Measurements from ENCODE around the gene LY6G5B.

LY6G5B gene

GRCh38 chr6:31663961-31664789 lies 5.6 kb upstream of the LY6G5B start:
- no peaks in the 10 kb centered on the region for H3K27me3 ChIP-seq (ENCODE audit: control insufficient read depth in 3 of 3, insufficient read depth in 3 of 3, low read depth in 1 of 3, low read length in 3 of 3)
- peak overlapping the region; percentile 92 to 95 for H3K4me3 ChIP-seq (ENCODE audit: low read length in 2 of 2)
- no peak overlapping the region for H3K18ac ChIP-seq (ENCODE audit: low read length)
- H3K9me3 ChIP-seq (replicated peaks in 1 of 2; ENCODE audit: control insufficient read depth in 2 of 2, insufficient read depth in 1 of 2, low read depth in 1 of 2, low read length in 2 of 2): no peaks in the 10 kb centered on the region
- peaks cover 7% of the 10 kb centered on the region for H3K79me1 ChIP-seq (ENCODE audit: low read depth, low read length)
- H3K4ac ChIP-seq (ENCODE audit: low read length): no peak overlapping the region
- H3K36me3 ChIP-seq (replicated peaks in 1 of 2; ENCODE audit: control insufficient read depth in 2 of 2, insufficient read depth in 2 of 2, low read length in 2 of 2): peaks cover 24 to 61% of the 10 kb centered on the region in 2 donors
- H3K23ac ChIP-seq (ENCODE audit: low read depth, low read length, poor library complexity): no peak overlapping the region
- H3K27ac ChIP-seq (replicated peaks; ENCODE audit: low read length): peak overlapping the region; percentile 93
- no peak overlapping the region for H2BK12ac ChIP-seq (ENCODE audit: low read length)
- H4K8ac ChIP-seq (ENCODE audit: low read depth, low read length): no peak overlapping the region
- H2BK5ac ChIP-seq (ENCODE audit: low read length): no peak overlapping the region
- no CpG with 5 or more reads among the region's 17 CpGs for WGBS, 2 donors (ENCODE audit: extremely low coverage in 2 of 2, insufficient read length in 2 of 2, insufficient replicate concordance in 1 of 2)
- peaks cover 21 to 22% of the 10 kb centered on the region in 2 donors for H3K4me1 ChIP-seq (ENCODE audit: control insufficient read depth in 2 of 2, insufficient read depth in 1 of 2, low read depth in 1 of 2, low read length in 2 of 2)
- no peak for DNase-seq (ENCODE audit: low spot score)
- peak overlapping the region; percentile 49 for H3K4me2 ChIP-seq (ENCODE audit: insufficient read depth, low read length, poor library complexity, severe bottlenecking)
- H2AFZ ChIP-seq (ENCODE audit: low read length): peak overlapping the region; percentile 84
- H3K9ac ChIP-seq (ENCODE audit: low read depth, low read length, poor library complexity): no peak overlapping the region
- peak overlapping the region; percentile 20 for H2AK5ac ChIP-seq (ENCODE audit: low read depth, low read length)
- no peak overlapping the region for H2BK15ac ChIP-seq (ENCODE audit: low read length)
- H2BK120ac ChIP-seq (ENCODE audit: low read depth, low read length): no peak overlapping the region
- H4K91ac ChIP-seq (ENCODE audit: low read depth, low read length, poor library complexity): no peak overlapping the region
- H3K14ac ChIP-seq (ENCODE audit: low read length): no peak overlapping the region

DNA sequence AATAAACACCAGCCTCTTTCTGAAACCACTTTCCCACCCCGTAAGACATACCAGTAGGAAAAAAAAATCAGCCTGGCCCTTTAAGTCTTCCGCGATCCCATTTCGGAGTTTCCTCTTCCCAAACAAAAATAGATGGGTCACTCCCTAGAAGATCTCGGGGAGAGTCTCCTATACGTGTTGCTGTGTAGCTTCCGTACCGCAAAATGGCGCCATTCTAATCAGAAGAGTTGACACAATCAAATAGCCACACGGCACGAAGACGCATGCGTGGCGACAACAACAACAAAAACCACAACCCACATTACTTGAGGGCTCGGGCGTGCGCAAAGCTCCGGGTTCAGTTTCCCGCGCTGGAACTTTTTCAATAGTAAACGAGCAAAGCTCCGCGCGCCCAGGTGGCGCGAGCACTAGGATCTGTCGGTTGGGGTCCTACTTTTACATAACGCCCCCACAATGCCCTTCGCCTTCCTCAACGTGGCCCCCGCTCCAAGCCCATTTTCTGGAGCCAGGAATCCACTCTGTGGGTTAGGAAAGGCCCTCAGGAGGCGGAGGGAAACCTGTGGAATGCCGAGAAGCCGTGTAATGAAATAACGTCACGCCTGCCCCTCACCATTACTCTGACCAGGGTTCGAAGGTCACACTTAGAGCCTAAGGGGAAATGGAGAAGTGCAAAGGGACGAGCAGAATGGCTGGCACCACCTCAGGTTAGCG lies 4.8 kb upstream of the LY6G5B start, which contains the start of gene GPANK1:
Gene GPANK1, minus strand, starts transcription at position 208 of the 711 bp plus-strand sequence. CDS start 519 bp downstream, outside the sequence.
- Histone ChIP-seq H3K27me3 (ENCODE audit: control insufficient read depth in 3 of 3, insufficient read depth in 3 of 3, low read depth in 1 of 3, low read length in 3 of 3) (no peaks in the 10 kb centered on the region), H3K9ac (ENCODE audit: low read depth, low read length, poor library complexity) (peak within 1 kb of the TSS; percentile 93), H3K23ac (ENCODE audit: low read depth, low read length, poor library complexity) (peak within 1 kb of the TSS; percentile 58), H4K8ac (ENCODE audit: low read depth, low read length) (no peak within 1 kb of the TSS), H2BK12ac (ENCODE audit: low read length) (no peak within 1 kb of the TSS), H2BK120ac (ENCODE audit: low read depth, low read length) (no peak within 1 kb of the TSS), H3K4me1 (ENCODE audit: control insufficient read depth in 2 of 2, insufficient read depth in 1 of 2, low read depth in 1 of 2, low read length in 2 of 2) (peaks cover 15 to 16% of the 10 kb centered on the region in 2 donors), H2AK5ac (ENCODE audit: low read depth, low read length) (peak within 1 kb of the TSS; percentile 85), H3K14ac (ENCODE audit: low read length) (no peak within 1 kb of the TSS), H3K4me3 (ENCODE audit: low read length in 2 of 2) (peak within 1 kb of the TSS; percentile 92 to 95), H2BK15ac (ENCODE audit: low read length) (no peak within 1 kb of the TSS), H2AFZ (ENCODE audit: low read length) (peak within 1 kb of the TSS; percentile 84), H3K27ac (replicated peaks; ENCODE audit: low read length) (peak within 1 kb of the TSS; percentile 93), H3K4ac (ENCODE audit: low read length) (no peak within 1 kb of the TSS), H3K79me1 (ENCODE audit: low read depth, low read length) (peaks cover 7% of the 10 kb centered on the region), H3K4me2 (ENCODE audit: insufficient read depth, low read length, poor library complexity, severe bottlenecking) (peak within 1 kb of the TSS; percentile 92), H4K91ac (ENCODE audit: low read depth, low read length, poor library complexity) (peak within 1 kb of the TSS; percentile 64), H3K36me3 (replicated peaks in 1 of 2; ENCODE audit: control insufficient read depth in 2 of 2, insufficient read depth in 2 of 2, low read length in 2 of 2) (peaks cover 30 to 66% of the 10 kb centered on the region in 2 donors), H3K9me3 (replicated peaks in 1 of 2; ENCODE audit: control insufficient read depth in 2 of 2, insufficient read depth in 1 of 2, low read depth in 1 of 2, low read length in 2 of 2) (no peaks in the 10 kb centered on the region), H2BK5ac (ENCODE audit: low read length) (peak within 1 kb of the TSS; percentile 45), H3K18ac (ENCODE audit: low read length) (peak within 1 kb of the TSS; percentile 92)
- WGBS, 2 donors (ENCODE audit: extremely low coverage in 2 of 2, insufficient read length in 2 of 2, insufficient replicate concordance in 1 of 2): no CpG with 5 or more reads among the region's 39 CpGs
- DNase-seq (ENCODE audit: low spot score): peak; percentile 79

DNA sequence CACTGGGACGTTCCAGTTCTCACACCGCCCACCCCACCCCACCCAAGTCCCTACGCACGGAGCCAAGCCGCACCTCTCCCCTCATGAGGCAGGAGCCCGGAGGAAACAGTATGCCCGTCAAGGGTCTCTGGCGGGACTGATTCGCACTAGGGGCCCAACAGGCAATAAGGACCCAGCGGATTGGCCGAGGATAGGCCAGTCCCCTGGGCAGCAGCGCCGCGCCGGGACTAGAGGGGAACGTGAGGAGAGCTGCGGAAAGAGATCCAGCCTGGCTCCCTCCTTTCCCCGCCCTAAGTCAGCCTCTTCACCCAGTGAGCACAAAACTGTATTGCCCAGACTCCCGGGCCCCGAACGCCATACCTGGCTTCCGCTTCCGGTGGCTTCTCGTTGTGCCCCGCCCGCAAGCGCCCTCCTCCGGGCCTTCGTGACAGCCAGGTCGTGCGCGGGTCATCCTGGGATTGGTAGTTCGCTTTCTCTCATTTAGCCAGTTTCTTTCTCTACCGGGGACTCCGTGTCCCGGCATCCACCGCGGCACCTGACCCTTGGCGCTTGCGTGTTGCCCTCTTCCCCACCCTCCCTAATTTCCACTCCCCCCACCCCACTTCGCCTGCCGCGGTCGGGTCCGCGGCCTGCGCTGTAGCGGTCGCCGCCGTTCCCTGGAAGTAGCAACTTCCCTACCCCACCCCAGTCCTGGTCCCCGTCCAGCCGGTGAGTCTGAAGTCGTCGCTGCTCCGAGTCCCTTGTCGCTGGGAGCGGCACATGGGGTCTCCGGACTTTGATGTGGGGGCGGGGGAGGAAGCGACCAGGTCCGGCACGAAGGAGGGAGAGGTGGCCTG lies 4.1 kb upstream of the LY6G5B start, which contains the start of gene CSNK2B:
Gene CSNK2B, plus strand, starts transcription at position 580 of the 836 bp plus-strand sequence. CDS start 752 bp downstream, outside the sequence.
- H3K23ac ChIP-seq (ENCODE audit: low read depth, low read length, poor library complexity): peak within 1 kb of the TSS; percentile 58
- no peaks in the 10 kb centered on the region for H3K9me3 ChIP-seq (replicated peaks in 1 of 2; ENCODE audit: control insufficient read depth in 2 of 2, insufficient read depth in 1 of 2, low read depth in 1 of 2, low read length in 2 of 2)
- peaks cover 7% of the 10 kb centered on the region for H3K79me1 ChIP-seq (ENCODE audit: low read depth, low read length)
- WGBS, 2 donors (ENCODE audit: extremely low coverage in 2 of 2, insufficient read length in 2 of 2, insufficient replicate concordance in 1 of 2): no CpG with 5 or more reads among the region's 63 CpGs
- H3K4me1 ChIP-seq (ENCODE audit: control insufficient read depth in 2 of 2, insufficient read depth in 1 of 2, low read depth in 1 of 2, low read length in 2 of 2): peaks cover 14 to 16% of the 10 kb centered on the region in 2 donors
- H3K18ac ChIP-seq (ENCODE audit: low read length): peak within 1 kb of the TSS; percentile 97
- H3K36me3 ChIP-seq (replicated peaks in 1 of 2; ENCODE audit: control insufficient read depth in 2 of 2, insufficient read depth in 2 of 2, low read length in 2 of 2): peaks cover 36 to 74% of the 10 kb centered on the region in 2 donors
- H4K8ac ChIP-seq (ENCODE audit: low read depth, low read length): no peak within 1 kb of the TSS
- DNase-seq (ENCODE audit: low spot score): peak; percentile 93
- peak within 1 kb of the TSS; percentile 85 for H2AK5ac ChIP-seq (ENCODE audit: low read depth, low read length)
- peak within 1 kb of the TSS; percentile 93 for H3K27ac ChIP-seq (replicated peaks; ENCODE audit: low read length)
- H3K4ac ChIP-seq (ENCODE audit: low read length): no peak within 1 kb of the TSS
- H2BK5ac ChIP-seq (ENCODE audit: low read length): peak within 1 kb of the TSS; percentile 45
- H3K14ac ChIP-seq (ENCODE audit: low read length): peak within 1 kb of the TSS; percentile 23
- no peaks in the 10 kb centered on the region for H3K27me3 ChIP-seq (ENCODE audit: control insufficient read depth in 3 of 3, insufficient read depth in 3 of 3, low read depth in 1 of 3, low read length in 3 of 3)
- H2BK12ac ChIP-seq (ENCODE audit: low read length): no peak within 1 kb of the TSS
- H2AFZ ChIP-seq (ENCODE audit: low read length): peak within 1 kb of the TSS; percentile 85
- peak within 1 kb of the TSS; percentile 92 to 95 for H3K4me3 ChIP-seq (ENCODE audit: low read length in 2 of 2)
- H2BK120ac ChIP-seq (ENCODE audit: low read depth, low read length): no peak within 1 kb of the TSS
- H3K9ac ChIP-seq (ENCODE audit: low read depth, low read length, poor library complexity): peak within 1 kb of the TSS; percentile 99
- peak within 1 kb of the TSS; percentile 64 for H4K91ac ChIP-seq (ENCODE audit: low read depth, low read length, poor library complexity)
- H2BK15ac ChIP-seq (ENCODE audit: low read length): no peak within 1 kb of the TSS
- H3K4me2 ChIP-seq (ENCODE audit: insufficient read depth, low read length, poor library complexity, severe bottlenecking): peak within 1 kb of the TSS; percentile 92

All from neuronal stem cell (in vitro differentiated cells).